HG03064 (cell line): ENCODE data around the gene DHRS7C.

Experiments used
- ATAC-seq: cut with Tn5 transposase; IDR thresholded peaks from one replicate; pipeline ENCODE4 v1.9.1; 2021; ENCODE audit warnings: low read depth; ENCODE audit not compliant: unreplicated experiment

The DHRS7C gene

DNA sequence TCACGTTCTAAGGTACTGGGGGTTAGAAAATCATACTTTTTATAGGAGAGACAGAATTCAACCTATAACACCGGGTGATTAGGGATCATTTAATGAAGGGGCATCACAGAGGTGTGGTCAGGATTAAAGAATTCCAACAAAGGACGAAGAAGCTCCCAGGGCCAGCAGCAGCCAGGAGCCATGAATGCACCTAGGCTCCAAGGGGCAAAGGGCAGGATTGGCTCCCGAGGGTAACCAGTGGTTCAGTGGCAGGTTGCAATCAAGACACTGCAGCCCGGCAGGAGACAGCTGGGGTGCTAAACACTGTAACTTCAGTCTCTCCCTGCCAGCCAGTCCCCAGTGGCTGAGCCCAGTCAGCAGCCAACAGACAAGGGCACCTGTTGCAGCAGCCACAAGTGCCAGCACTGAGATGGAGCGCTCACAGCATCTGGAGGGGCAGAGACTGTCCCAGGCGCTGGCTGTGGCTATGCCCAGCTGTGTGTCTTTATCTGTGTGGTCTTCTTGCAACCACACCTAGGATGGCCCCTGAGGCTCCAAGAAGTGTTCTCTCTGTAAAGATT is 23.9 kb downstream of the DHRS7C start:
- no peak for ATAC-seq

DNA sequence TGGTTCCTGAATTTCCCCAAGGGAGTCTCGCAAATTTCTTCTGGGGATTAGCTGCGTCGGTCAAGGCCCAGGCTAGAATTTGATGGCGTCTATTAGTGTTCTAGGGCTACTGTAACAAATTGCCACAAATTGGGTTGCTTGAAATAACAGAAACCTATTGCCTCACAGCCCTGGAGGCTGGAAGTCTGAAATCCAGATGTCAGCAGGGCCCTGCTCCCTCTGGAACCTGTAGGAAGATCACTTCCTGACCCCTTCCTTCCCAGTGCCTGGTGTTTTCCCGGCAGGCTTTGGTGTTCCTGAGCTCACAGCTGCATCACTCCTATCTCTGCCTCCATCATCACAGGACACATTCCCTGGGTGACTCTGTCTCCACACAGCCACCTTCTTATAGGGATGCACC is 24.4 kb downstream of the DHRS7C start:
- ATAC-seq = no peak

DNA sequence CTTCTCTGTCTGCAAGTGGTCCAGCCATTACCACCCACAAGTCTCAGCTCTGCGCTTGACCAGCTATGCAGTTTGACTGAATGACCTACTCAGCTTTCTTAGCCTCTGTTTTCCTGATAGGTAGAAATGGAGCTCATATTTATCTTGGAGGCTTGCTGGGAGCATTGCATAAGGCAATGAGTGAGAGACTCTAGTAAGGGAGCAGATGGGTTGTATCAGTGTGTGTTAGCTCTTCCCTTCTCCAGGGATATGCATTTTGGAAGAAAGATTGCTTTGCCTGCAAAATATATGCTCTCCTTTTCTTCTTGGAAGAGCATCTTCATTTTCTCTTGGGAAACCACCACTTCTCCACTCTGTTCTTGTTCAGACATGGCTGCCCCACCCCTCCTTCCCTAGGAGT is 26.1 kb downstream of the DHRS7C start:
- ATAC-seq = no peak

DNA sequence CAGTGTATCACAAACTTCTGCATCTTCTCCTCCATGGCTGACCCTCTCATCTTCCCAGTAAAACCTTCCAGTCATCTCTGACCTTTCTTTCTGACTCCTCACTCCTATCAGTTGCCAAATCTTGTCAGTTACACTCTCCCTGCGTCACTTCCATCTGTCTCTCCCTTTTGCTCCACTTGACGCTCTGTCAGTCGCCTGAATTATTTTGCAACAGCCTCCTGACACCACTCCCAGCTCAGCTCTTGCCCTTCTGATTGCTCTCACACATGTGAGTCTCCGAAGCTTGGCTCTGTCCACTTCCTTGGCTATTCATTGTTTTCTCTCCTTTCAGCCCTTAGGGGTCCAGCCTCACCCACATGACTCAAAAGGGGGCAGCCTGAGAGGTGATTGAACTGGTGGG is 27.7 kb downstream of the DHRS7C start:
- ATAC-seq = no peak

DNA sequence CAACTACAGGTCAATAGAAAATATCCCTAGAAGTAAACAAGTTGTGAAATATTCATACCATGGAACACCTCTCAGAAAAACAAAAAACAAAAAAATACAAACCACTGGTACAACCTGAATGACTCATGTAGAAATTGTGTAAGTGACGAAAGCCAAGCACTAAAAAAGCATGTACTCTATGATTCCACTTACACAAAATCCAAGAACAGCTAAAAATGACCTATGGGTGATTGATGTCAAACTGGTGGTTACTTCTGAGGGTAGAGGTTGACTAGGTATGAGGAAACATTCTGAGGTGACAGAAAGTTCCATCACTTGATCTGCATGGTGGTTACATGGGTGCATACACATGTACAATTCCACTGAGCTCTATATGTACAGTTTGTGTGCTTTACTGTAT is 31.1 kb downstream of the DHRS7C start:
- no peak for ATAC-seq

DNA sequence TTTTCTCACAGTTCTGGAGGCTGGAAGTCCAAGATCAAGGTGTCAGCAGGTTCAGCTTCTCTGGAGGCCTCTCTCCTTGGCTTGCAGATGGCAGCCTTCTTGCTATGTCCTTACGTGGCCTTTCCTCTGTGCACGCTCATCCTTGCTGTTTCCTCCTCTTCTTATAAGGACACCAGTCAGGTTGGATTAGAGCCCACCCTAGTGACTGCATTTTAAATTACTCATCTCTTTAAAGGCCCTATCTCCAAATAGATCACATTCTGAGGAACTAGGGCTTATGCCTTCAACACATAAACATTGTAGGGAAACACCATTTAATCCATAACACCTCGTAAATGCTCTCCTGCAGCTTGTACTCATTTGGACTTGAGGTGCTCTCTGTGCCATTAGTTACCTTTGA is 36.3 kb downstream of the DHRS7C start:
- no peak for ATAC-seq

DNA sequence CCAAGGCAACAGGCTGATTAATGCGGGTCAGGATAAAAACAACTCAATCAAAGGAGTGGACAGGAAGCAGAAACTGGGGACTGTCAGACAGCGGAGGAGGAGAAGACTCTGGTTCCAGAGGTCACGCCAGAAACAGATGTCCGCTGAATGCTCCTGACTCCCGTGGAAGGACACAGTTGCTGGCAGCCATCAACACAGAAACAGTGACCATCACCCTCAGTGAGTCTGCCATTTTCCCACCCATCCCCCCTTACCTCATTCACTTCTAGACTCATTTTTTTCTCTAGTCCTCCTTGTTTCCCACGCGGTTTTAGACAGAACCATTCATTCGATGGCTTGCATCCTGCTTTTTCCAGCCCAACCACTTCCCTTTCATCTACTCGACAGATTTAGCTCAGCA is 40.9 kb downstream of the DHRS7C start:
- ATAC-seq = no peak

DNA sequence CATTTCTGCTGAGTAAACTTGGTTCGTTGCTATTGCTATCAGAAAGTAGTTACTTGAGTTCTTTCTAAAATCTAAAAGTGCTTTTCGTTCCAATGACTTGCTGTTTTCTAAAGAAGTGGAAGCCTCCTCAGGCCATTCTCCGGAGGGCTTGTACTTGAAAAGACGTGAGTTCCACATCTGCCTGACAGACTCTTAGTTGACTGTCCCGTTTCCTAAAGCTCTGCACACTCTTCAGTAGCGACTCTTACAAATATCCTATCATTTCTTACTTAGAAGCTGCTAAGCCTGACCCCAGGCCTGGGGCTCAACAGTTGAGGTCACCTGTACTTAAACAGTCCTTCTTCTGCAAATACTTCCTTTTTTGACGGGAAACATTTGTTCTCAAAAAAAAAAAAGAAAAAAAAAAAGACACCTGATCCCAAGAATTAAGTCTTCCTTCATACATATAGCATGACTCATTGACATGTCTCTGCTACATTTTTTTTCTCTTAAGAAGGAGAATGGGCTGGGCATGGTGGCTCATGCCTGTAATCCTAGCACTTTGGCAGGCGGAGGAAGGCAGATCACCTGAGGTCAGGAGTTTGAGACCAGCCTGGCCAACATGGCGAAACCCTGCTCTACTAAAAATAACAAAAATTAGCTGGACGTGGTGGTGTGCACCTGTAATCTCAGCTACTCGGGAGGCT is 61.5 kb downstream of the DHRS7C start:
- ATAC-seq = no peak

DNA sequence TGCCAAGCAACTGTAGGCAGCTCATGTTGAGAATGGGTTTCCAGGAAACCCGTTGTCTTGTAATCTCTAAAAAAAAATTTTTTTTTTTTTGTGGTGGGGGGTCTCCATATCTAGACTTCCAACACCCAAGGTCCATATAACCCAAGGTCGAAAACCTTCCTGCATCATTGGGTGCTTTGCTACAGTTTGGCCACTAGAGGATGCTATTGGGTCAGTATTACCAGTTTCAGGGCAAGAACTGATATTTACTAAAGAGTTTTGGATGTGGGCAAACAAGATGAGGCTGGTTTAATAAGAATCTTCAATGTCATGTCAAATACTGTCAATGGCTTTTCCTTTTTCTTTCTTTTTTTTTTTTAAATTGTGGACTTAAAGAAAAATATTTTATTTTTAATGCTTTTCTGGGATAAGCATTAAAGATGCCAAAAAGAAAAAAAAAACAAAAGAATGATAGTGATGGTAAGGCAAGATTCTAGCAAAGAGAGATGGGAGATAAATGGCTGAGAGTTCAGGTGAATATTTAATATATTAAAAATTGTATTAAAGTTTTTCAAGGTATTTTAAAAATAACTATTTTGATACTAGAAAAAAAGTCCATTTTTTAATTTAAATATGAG is 62.2 kb downstream of the DHRS7C start:
- no peak for ATAC-seq

DNA sequence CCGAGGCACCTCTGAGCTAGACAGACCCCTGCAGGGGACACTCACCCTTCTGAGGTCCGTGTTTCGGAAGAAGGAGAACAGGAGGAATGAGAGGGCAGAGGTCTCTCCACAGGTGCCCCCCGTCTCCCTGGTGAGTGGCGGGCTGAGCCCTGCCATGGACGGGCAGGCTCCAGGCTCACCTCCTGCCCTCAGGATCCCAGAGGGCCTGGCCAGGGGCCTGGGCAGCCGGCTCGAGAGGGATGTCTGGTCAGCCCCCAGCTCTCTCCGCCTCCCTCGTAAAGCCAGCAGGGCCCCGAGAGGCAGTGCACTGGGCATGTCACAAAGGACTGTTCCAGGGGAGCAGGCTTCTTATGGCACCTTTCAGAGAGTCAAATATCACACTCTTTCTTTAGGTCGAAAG is 62.8 kb downstream of the DHRS7C start:
- ATAC-seq = no peak

DNA sequence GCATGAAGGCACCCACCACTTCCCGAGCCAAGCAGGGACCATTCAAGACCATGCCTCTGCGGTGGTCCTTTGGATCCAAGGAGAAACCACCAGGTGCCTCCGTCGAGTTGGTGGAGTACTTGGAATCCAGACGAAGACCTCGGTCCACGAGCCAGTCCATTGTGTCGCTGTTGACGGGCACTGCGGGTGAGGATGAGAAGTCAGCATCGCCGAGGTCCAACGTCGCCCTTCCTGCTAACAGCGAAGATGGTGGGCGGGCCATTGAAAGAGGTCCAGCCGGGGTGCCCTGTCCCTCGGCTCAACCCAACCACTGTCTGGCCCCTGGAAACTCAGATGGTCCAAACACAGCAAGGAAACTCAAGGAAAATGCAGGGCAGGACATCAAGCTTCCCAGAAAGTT is 63.4 kb downstream of the DHRS7C start:
- ATAC-seq = no peak

DNA sequence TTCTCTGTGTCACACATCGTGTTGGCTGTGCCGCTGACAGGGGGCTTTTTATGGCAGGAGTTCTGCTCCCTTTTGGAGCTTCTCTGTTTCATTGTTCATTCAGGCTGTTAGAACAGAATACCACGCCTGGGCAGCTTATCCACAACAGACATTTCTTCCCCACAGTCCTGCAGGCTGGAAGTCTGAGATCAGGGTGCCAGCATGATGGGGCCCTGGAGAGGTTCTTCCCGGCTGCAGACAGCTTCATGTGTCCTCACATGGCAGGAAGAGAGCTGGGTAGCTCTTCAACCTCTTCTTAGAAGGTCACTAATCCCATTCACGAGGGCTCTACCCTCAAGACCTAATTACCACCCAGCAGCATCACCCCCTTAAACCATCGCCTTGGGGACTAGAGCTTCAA is 65.1 kb downstream of the DHRS7C start:
- ATAC-seq = no peak

DNA sequence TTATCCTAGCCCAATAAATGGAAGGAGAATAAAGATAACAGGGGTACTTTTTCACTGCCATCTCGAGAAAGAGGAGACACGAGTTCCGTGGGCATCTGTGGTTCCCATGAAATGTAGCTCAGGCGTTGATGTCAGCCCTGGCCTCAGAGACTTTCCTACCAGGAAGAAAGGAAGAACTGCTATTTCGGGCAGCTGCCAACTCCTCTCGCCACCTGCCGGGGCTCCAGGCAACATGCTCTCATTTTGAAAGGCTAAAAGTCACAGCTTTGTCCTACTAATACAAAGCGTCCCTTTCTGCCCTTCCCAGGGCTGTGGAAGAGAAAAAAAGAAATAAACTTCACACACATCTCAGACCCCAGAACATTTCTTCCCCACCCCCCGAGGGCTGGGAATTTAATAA is 65.8 kb downstream of the DHRS7C start:
- ATAC-seq = no peak
